CD14-positive monocyte (primary cell): ENCODE results near the gene KAZALD1. TPM values are rescaled to one million over a fixed set of nuclear protein-coding genes. Genes with fewer than 3 reads are reported as not detected.

Experiments
- DNase-seq, 3 donors: peaks; one replicate each; pipeline ENCODE4 v3.0.0-alpha.2; 2011 to 2022
- H2AFZ ChIP-seq: 2 replicates; pipeline ENCODE4 v1.6.0; 2012; ENCODE audit warnings: mild to moderate bottlenecking, low read depth, low read length, inconsistent platforms; ENCODE audit not compliant: insufficient read depth, poor library complexity, severe bottlenecking
- H3K27ac ChIP-seq, 2 donors: 1 replicate in 1 of 2; 2 replicates in 1 of 2; pipeline ENCODE4 v1.5.1; 2012 to 2013; ENCODE audit warnings: low read length in 2 of 2, control low read depth in 1 of 2, inconsistent platforms in 1 of 2, low read depth in 1 of 2, mild to moderate bottlenecking in 1 of 2
- H3K27me3 ChIP-seq, 2 donors: one replicate each; pipeline versions ENCODE4 v1.6.0 to v1.6.1; 2011 to 2013; ENCODE audit warnings: low read length in 2 of 2; ENCODE audit not compliant: control insufficient read depth in 2 of 2, insufficient read depth in 2 of 2
- H3K36me3 ChIP-seq, 2 donors: replicated peaks in 1 of 2; 1 replicate in 1 of 2; 2 replicates in 1 of 2; pipeline versions ENCODE4 v1.5.1 to v1.6.1; 2012 to 2013; ENCODE audit warnings: low read length in 2 of 2, control low read depth in 1 of 2, inconsistent platforms in 1 of 2, mild to moderate bottlenecking in 1 of 2; ENCODE audit not compliant: insufficient read depth in 2 of 2, control insufficient read depth in 1 of 2
- H3K4me1 ChIP-seq, 2 donors: 1 replicate in 1 of 2; 2 replicates in 1 of 2; pipeline versions ENCODE4 v1.5.1 to v1.6.1; 2012 to 2013; ENCODE audit warnings: low read length in 2 of 2, control low read depth in 1 of 2, inconsistent platforms in 1 of 2, mild to moderate bottlenecking in 1 of 2, moderate library complexity in 1 of 2; ENCODE audit not compliant: insufficient read depth in 2 of 2, control insufficient read depth in 1 of 2
- H3K4me2 ChIP-seq: replicated peaks from 2 replicates; pipeline ENCODE3; 2012; ENCODE audit warnings: low read length, moderate library complexity, mild to moderate bottlenecking; ENCODE audit not compliant: poor library complexity, severe bottlenecking; ENCODE audit errors: extremely low read depth
- H3K4me3 ChIP-seq, 3 experiments: fragments of 200-600 bp in 1 of 3; sonication (generic) in 1 of 3; replicated peaks in 1 of 3; 1 replicate in 2 of 3; 2 replicates in 1 of 3; pipeline ENCODE4 v1.5.1; 2011 to 2013; ENCODE audit warnings: low read length in 3 of 3, mild to moderate bottlenecking in 3 of 3, control low read depth in 2 of 3, low read depth in 2 of 3, inconsistent platforms in 1 of 3, moderate library complexity in 1 of 3
- H3K79me2 ChIP-seq: 2 replicates; pipeline ENCODE4 v1.6.0; 2012; ENCODE audit warnings: mild to moderate bottlenecking, control low read depth, inconsistent platforms, low read length, moderate library complexity; ENCODE audit not compliant: insufficient read depth
- H3K9ac ChIP-seq: 2 replicates; pipeline ENCODE4 v1.6.0; 2017; ENCODE audit warnings: low read length, mild to moderate bottlenecking; ENCODE audit not compliant: insufficient read depth, poor library complexity, severe bottlenecking
- H3K9me3 ChIP-seq, 2 donors: replicated peaks in 1 of 2; 1 replicate in 1 of 2; 2 replicates in 1 of 2; pipeline versions ENCODE4 v1.5.1 to v1.6.1; 2012 to 2013; ENCODE audit warnings: low read length in 2 of 2, control low read depth in 1 of 2; ENCODE audit not compliant: control insufficient read depth in 1 of 2, insufficient read depth in 1 of 2
- H4K20me1 ChIP-seq: 2 replicates; pipeline ENCODE4 v1.6.0; 2012; ENCODE audit warnings: mild to moderate bottlenecking, low read length, control low read depth, moderate library complexity; ENCODE audit not compliant: insufficient read depth
- H3K27ac Mint-ChIP-seq, 7 donors: one replicate each; pipeline ENCODE4 v1.8.0; 2020; ENCODE audit warnings: mild to moderate bottlenecking in 7 of 7, mixed read lengths in 7 of 7, moderate library complexity in 6 of 7, inconsistent platforms in 2 of 7
- H3K27me3 Mint-ChIP-seq, 3 donors: one replicate each; pipeline ENCODE4 v1.8.0; 2021 to 2022; ENCODE audit warnings: low read depth in 3 of 3, mild to moderate bottlenecking in 3 of 3, mixed read lengths in 3 of 3, moderate library complexity in 3 of 3, inconsistent platforms in 1 of 3
- H3K36me3 Mint-ChIP-seq, 2 donors: one replicate each; pipeline ENCODE4 v1.8.0; 2020; ENCODE audit warnings: mixed read lengths in 2 of 2, inconsistent platforms in 1 of 2, mild to moderate bottlenecking in 1 of 2
- H3K4me1 Mint-ChIP-seq: one replicate; pipeline ENCODE4 v1.8.0; 2020; ENCODE audit warnings: mild to moderate bottlenecking, mixed read lengths
- H3K4me3 Mint-ChIP-seq, 2 donors: one replicate each; pipeline ENCODE4 v1.8.0; 2020; ENCODE audit warnings: mild to moderate bottlenecking in 2 of 2, mixed read lengths in 2 of 2, moderate library complexity in 1 of 2
- H3K9me3 Mint-ChIP-seq, 7 donors: one replicate each; pipeline ENCODE4 v1.8.0; 2020 to 2022; ENCODE audit warnings: mixed read lengths in 7 of 7, mild to moderate bottlenecking in 6 of 7, moderate library complexity in 6 of 7, inconsistent platforms in 2 of 7
- WGBS: methylation state at CpG from one replicate; pipeline ENCODE4 v1.1.5; 2013; ENCODE audit warnings: missing lambda C conversion rate; ENCODE audit not compliant: insufficient coverage; 5-methylcytosine and 5-hydroxymethylcytosine counted together
- intact Hi-C, 2 donors: fragments of 100-400 bp; cut with micrococcal nuclease; formaldehyde crosslinking; loops; one replicate each; pipeline versions ENCODE4 v1.15.0 to v1.15.1; 2023
- polyA plus RNA-seq, 3 donors: library from polyadenylated mRNA; depleted of rRNA in 1 of 3; unstranded in 2 of 3; stranded (reverse) in 1 of 3; fragments of 300-500 nt in 2 of 3; fragments of >200 nt in 1 of 3; fragmentation: Illumina TruSeq in 2 of 3; gene quantifications; 1 replicate in 2 of 3; 2 replicates in 1 of 3; pipeline ENCODE4 v1.2.3, GENCODE V29; 2012 to 2021
- TF ChIP-seq, protein P1 (sequence below): fragments of 200-600 bp; IDR thresholded peaks from one replicate; pipeline ENCODE4 v1.8.0; 2022; ENCODE audit warnings: antibody characterized with exemption, mild to moderate bottlenecking

The KAZALD1 gene
- polyA plus RNA-seq, 3 donors: 0.15 to 6.6 (median 0.53) TPM

GRCh38 chr10:101114646-101115045 lies 52.9 kb downstream of the KAZALD1 start:
- Histone ChIP-seq H4K20me1 (no peaks in the 10 kb centered on the region), H3K4me1 (peaks cover 7 to 9% of the 10 kb centered on the region in 2 donors), H3K9ac (no peak overlapping the region), H2AFZ (no peak overlapping the region), H3K27me3 (peaks cover 8 to 43% of the 10 kb centered on the region in 2 donors), H3K27ac (no peak overlapping the region), H3K79me2 (no peaks in the 10 kb centered on the region), H3K4me2 (no peak overlapping the region), H3K4me3 (no peak overlapping the region), H3K9me3 (no peaks in the 10 kb centered on the region), H3K36me3 (no peaks in the 10 kb centered on the region)
- peak; percentile 12 to 41 (median 18) for DNase-seq
- Mint-ChIP-seq H3K4me1 (peaks cover 10% of the 10 kb centered on the region), H3K36me3 (no peaks in the 10 kb centered on the region), H3K27ac (no peak overlapping the region), H3K4me3 (peak overlapping the region in 1 of 2 donors; percentile 54), H3K27me3 (peaks cover 36 to 79% (median 50%) of the 10 kb centered on the region in 3 donors), H3K9me3 (peaks cover 0 to 1% (median 0%) of the 10 kb centered on the region in 7 donors)
- TF ChIP-seq, protein P1, sequence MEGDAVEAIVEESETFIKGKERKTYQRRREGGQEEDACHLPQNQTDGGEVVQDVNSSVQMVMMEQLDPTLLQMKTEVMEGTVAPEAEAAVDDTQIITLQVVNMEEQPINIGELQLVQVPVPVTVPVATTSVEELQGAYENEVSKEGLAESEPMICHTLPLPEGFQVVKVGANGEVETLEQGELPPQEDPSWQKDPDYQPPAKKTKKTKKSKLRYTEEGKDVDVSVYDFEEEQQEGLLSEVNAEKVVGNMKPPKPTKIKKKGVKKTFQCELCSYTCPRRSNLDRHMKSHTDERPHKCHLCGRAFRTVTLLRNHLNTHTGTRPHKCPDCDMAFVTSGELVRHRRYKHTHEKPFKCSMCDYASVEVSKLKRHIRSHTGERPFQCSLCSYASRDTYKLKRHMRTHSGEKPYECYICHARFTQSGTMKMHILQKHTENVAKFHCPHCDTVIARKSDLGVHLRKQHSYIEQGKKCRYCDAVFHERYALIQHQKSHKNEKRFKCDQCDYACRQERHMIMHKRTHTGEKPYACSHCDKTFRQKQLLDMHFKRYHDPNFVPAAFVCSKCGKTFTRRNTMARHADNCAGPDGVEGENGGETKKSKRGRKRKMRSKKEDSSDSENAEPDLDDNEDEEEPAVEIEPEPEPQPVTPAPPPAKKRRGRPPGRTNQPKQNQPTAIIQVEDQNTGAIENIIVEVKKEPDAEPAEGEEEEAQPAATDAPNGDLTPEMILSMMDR: no peak
- intact Hi-C loops: no loop called here
- 10% methylated on average over 2 of the region's 2 CpGs for WGBS

Other genes starting within 250 kb of the KAZALD1 start
- 10 to 100 TPM in 1 of 3 donors, 1 to 10 TPM in 2; 5.8 to 11.3 (median 6.4) TPM for gene SLF2, start 149.0 kb upstream of the KAZALD1 start, polyA plus RNA-seq
- gene SEMA4G, start 92.5 kb upstream of the KAZALD1 start, polyA plus RNA-seq: under 1 TPM in 1 of 3 donors, not detected in 2; 0.24 TPM
- gene MRPL43, start 74.5 kb upstream of the KAZALD1 start, polyA plus RNA-seq: 100 to 1,000 TPM in 1 of 3 donors, 10 to 100 TPM in 2; 69.5 to 123 (median 98.0) TPM
- gene TWNK, start 74.4 kb upstream of the KAZALD1 start, polyA plus RNA-seq: 1 to 10 TPM in 1 of 3 donors, under 1 TPM in 2; 0.31 to 1.2 (median 0.69) TPM
- 1 to 10 TPM; 2.8 to 9.2 (median 3.3) TPM for gene LZTS2, start 62.2 kb upstream of the KAZALD1 start, polyA plus RNA-seq
- gene PDZD7, start 30.9 kb upstream of the KAZALD1 start, polyA plus RNA-seq: under 1 TPM in 1 of 3 donors, not detected in 2; 0.73 TPM
- gene SFXN3, start 30.8 kb upstream of the KAZALD1 start, polyA plus RNA-seq: 100 to 1,000 TPM in 1 of 3 donors, 10 to 100 TPM in 2; 21.3 to 152 (median 24.2) TPM
- gene TLX1, start 69.3 kb downstream of the KAZALD1 start, polyA plus RNA-seq: not detected
- not detected for gene LBX1, start 167.5 kb downstream of the KAZALD1 start, polyA plus RNA-seq